DMS53 (cell line): Measurements from ENCODE around the gene AKNA.

Experiments used
- DNase-seq: peaks from one replicate; lab custom pipeline; 2025; lab: John Stamatoyannopoulos, UW

Gene AKNA

DNA sequence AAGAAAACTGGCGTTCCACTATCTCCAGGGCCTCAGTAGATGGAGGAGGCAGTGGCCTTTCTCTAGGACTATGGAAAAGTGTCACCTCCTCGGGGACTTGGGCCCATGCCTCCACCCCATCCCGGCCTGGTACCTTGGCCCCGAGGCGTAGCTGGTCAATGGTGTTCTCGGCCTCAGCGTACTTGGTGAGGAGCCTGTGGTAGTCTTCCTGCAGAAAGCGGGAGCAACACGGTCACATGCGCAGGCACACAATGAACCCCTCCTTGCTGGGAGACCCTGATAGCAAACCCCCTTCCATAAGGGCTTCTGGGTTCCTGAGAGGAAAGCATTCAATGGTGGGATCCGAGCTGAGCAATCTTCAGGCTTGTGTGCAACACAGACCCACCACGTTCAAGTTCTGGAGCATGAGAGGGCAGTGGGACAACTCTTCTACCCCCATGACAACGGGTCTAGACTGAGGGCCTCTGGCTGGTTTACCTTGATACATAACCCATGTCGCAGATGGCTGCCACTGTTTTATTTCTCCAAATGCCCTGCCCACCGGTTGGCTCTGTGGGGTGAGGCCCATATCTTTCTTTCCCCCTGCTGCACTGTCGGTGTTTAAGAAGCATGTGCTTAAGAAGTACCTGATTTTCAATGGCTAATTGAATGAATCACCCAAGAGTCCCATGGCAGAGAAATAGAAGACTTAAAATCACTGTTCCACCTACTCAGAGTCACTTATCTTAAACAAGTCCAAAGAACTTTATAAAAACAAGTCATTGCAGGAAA lies 13.6 kb downstream of the AKNA start:
- no peak for DNase-seq

DNA sequence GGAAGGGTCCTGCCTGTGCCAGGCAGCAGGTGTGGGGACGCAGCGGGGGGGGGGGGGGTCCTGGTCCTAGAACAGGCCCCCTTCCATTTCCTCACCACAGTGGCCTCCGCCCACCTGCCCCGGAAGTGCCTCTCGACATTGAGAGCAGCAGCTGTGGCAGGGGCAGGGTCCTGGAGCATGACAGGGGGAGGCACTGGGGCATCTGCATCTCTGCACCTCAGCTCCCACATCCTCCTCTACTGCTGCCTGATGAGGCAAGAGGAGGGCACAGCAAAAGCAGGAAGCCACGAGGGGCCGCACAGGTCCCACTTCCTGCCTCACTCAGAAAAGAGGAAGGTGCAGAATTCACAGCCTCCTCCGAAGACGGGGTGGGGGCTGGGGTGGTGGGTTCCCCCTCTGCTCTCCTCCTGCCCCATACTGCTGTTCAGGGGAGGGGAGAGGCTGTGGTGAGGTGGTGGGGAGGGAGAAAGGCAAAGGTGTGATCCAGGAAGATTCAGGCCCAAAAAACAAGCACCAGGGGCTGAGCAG lies 14.8 kb downstream of the AKNA start:
- no peak for DNase-seq

DNA sequence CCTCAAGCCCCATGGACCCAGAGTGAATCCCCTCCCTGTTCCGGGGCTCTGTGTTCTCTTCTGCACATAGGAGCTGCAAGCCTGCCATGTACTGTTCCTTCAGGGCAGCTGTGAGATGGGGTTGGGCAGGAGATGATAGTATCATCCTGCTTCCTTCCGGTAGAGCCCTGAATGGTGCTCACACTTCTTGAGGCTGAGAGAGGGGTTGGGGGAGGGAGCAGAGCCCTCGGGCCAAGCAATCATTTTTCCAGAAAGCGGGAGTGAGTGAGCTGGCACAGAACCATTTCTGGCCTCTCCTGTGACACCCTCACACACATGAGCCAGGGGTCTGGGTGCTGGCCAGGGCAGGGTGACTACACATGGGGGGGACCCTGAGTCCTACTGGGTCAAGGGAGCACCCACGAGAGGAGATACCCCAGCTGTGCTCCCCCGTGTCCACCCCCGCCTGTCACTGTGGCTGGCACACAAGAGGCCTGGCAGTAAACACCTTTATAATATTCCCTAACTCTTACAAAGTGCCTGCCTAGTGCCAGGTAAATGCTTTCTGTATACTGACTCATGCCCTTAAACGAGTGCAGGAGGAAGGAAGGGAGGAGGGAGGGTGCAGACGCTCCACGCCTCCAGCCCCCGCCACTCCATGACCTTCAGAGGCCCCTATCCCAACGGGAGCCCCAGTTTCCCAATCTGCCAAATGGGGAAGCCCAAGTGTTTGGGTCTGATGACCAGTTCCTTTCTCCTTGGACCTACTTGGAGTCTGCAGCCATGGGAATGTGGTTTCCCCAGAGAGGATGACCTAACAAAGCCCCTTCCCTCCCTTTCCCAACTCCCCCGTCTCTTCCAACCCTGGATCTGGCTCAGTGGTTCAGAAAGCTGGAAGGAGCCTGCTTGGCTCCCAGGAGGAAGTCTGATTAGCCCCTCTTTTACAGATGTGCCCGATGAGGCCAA lies 15.5 kb downstream of the AKNA start:
- no peak for DNase-seq

DNA sequence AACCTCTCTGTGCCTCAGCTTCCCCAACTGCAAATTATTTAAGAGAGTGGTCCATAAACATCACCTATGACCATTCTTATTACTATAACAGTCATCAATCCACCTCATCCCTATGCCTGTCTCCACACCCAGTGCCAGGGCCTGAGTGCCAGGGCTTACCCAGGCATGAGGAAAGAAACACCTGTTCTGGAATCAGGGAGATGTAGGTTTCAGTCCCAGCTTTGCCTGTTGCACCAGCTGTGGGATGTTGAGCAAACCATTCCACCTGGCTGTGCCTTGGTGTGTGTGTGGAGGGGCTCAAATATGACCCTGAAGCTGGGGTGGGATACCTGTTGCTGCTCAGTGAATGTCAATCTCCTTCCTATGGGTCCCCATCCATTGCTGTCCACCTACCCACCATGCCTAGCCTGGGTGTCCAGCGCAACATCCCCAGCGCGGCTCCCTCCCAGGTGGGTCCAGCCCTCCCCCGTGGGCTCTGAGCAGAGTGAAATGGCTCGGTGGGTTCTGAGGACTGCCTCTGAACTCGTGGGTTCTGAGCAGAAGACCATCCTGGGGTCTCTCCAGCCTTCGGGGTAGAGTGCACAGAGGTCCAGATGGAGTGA lies 16.3 kb downstream of the AKNA start:
- DNase-seq = no peak

DNA sequence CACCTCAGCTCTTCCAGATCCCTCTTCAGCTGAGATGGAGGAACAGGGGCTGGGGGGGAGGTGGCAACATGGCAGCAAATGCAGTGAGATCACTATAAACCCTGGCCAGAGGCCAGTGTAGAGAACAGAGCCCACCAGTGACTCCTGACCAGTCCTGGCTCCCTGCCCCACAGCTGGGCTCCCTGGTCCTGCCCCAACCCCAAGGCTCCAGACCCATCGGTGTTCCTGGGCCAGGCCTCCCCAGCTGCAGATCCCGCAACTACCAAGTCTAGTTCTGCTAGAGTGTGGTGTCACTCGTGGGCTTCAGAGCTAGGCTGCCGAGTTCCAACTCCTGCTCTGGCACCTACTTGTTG lies 16.8 kb downstream of the AKNA start:
- no peak for DNase-seq

DNA sequence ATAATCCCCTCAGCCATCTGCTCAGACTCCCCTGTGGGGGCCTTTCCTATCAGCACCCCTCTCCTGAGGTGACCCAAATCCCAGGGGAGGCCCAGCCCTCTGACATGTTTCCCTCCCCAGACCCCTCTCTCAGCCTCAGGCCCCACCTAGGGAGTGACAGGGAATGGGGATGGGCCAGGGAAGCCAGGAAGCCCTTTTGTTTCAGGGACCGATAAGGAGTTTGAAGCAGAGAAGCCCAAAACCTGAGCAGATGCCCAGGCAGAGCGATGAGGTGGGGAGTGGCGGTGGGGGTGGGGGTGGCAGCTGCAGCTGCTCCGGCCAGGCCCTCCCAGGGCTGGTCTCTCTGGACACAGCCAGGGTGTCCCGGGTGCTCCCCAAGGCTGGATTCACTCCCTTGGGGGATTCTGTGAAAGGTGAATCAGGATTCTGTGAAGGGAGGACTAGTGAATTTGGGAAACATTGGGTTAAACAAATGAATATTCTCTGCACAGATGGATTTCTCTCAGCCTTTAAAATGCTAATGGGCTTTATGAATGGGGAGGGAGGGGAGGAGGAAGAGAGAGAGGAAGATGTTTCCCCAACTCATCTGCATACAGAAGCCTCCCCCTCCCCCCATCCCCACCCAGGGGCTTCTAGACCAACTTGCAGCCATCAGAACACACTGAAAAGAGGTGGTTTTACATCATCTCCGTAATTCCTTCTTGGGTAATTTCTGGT lies 17.4 kb downstream of the AKNA start:
- DNase-seq = no peak

DNA sequence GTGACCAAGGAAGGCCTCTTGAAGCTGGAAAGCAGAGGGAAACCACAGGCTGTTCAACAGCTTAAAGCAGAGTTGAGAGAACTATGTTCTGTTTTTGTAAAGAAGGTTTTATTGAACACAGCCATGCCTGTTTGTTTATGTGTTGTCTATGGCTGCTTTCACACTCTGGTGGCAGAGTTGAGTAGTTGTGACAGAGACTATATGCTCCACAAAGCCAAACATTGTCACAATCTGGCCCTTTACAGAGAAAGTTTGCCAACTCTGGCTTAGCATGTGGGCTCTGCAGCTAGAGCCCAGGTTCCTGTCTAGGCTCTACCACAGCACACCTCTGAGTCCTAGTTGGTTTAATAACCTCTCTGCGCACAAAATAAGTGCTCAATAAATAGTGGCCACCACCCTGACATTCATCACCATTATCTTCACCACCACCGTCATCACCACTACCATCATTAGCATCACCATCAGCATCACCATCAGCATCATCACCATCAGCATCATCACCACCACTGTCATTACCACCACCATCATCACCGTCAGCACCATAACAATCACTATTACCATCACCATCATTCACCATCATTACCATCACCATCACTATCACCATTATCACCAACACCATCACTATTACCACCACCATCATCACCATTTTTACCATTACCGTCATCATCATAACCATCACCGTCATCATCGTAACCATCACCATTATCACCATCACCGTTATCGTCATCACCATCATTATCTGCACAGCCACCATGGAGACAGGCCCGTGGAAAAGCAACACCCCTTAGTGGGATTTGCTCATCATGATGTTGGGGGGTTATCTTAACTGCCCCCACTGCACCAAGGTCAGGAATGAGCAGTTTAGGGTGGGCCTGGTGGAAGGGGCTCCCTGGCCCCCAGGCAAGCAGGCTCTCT lies 18.3 kb downstream of the AKNA start:
- no peak for DNase-seq

DNA sequence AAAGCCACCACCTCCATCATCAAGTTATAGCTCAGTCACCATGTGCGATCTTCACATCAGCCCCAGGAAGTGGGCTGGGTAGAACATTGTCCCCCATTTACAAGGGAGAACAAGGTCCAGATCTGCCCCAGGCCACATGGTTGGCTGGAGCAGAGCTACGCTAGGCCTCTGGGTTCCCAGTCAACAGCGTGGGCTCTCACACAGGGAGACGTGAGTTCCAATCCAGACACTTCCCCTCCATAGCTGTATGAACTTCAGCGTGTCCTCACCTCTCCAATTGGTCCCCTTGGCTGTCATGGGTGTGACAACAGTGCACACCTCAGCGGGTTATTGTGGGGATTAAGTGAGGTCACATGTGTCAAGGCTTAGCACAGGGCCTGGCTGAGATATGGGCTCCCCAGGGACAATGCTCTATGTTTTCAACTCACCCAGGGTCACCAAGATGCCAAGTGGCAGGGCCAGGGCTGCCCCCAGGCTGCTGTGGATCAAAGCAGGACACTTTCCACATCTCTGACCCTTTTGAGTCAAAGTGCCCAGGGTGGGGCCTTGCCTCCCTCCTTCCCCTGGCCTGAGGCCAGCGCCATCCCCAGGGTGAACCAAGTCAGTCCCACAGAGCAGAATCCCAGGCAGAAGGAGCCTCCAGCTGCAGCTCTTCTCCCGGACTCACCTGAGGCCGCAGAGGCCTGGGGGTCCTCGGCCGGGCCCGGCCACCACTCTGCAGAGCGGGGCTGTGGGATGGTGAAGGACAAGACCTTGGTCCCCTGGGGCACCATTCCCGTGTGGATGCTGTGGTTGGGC lies 19.8 kb downstream of the AKNA start:
- no peak for DNase-seq

DNA sequence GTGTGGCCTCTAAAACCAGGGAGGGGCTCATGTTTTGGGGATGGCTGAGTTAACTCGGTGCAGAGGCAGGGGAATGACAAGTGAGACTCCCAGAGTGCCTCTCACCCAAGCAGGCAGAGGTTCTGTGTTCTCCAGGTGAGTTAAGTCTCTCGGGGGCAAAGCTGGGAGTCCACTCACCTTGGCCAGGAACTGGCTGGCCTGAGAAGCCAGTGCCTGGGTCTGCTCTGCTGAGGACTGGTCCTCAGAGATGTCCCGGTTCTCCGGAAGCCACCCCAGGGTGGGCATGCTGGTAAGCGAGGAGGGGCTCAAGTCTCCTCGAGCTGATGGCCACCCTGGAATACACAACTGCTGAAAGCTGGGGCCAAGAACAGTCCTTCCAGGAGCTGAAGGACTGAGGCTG lies 20.4 kb downstream of the AKNA start:
- no peak for DNase-seq

DNA sequence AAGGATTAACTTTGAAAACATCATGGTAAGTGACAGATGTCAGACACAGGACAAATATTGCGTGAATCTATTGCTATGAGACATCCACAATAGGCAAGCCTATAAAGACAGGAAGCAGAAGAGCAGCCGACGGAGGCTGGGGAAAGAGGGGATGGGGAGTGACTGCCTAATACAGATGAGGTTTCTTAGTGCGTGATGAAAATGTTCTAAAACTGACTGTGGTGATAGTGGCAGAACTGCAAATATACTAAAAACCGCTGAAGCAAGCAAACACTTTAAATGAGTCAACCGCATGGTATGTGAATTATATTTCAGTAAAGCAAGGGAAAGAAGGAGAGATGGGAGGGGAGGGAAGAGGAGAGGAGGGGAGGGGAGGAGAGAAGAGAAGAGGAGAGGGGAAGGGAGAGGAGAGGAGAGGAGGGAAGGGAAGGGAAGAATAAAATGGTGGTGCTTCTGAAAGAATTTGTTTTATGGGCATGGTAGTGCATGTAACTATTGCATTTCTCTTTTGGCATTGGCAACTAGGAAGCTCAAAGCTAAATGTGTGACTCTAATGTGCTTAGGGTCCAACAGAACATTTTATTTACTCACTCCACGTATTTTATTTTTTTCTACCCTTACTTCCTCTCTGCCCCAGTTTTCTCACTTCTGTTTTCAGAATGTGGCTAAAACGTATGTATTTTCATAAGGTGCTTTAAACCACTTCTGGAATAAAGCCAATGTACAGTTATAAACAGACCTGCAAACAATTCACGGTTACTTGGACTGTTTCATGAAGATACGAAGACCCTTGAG lies 21.3 kb downstream of the AKNA start:
- DNase-seq = peak; percentile 19

DNA sequence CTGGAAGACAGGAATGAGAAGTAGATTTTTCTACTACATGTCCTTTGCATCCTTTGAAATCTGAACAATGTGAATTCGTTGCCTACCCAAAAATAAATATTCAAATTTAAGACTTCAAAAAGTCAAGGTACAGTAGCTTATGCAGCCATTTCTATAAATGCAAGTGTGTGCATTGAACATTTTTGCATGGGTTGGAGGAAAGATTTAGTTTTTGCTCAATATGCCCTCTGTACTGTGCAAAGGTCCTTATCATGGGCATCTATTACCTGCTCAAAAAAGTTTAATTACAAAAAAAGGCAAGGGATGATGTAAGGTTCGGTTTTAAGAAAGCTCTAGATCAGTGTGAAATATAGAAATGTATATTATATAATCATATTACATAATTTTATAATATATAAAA lies 22.6 kb downstream of the AKNA start:
- no peak for DNase-seq

DNA sequence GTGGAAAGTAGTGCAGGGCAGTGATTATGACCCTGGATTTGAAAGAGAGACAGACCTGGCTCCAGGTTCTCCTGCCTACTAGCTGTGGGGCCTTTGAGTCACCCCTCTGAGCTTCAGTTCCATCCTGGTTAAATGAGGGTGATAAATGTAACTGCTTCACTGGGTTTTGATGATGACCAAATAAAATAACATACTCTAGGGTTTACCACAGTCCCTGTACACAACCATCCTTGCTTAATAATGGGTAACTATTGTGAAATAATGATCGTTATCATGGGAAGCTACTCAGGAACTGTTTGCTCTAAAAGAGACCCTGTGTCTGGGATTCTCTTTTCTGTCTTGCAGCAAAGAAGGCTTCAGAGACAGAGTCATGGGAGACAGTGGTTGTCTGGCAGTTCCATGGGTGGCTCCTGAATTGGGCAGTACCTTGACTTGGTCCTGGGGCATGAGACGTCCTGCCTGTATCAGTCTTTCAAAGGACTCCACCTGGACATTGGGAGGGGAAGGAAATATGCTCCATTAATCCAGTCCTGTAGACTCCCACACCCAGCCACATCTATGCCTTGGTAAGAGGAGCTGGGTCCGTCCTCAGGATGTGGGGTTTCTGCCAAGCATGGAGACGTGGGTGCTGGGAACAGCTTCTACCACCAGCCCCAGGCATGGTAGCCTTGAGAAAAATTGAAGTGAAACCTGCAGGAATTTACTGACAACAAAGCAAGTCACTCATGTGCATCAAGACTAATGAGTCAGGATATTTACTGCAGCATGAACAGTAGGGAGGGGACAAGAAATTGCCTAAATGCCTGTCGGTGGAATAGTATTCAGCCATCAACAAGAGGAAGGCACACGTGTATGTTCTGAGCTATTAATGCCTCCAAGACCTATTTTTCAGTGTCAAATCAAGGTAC lies 23.4 kb downstream of the AKNA start:
- no peak for DNase-seq

DNA sequence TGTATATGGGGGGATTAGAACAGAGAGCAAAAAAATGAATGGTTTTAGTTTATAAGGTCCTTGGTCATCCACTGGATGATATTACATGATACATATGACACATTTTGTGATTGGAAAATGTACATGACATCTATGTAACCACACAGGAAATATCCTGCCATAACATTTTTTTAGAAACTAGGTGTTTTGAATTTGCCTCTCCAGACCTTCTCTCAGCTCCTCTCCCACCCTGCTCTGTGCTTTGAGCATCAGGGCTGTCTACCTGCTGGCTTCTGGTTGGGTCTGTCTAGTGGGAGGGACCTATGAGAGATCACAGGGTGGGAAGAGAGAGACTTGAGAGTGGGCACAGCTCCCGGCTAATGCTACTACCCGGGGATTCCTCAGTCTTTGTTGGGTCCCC lies 24.4 kb downstream of the AKNA start:
- no peak for DNase-seq

DNA sequence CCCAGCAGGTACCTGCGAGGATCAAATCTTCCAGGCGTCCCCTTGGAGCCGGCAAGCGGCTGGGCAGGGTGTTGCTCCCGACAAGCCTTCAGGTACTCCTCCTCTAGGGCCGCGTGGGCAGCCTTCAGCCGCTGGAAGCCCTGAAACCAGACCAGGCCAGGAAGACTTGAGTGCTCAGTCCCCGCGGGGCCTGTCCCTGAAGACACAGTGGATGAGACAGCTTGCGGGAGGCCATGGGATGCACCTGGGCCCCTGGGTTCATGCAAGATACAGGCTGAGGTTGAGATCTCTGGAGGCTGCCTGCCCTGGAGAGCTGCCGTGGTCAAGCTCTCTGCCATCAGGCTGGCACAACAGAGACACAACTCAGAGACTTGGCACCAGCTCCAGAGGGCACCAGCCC lies 25.4 kb downstream of the AKNA start:
- DNase-seq = no peak

DNA sequence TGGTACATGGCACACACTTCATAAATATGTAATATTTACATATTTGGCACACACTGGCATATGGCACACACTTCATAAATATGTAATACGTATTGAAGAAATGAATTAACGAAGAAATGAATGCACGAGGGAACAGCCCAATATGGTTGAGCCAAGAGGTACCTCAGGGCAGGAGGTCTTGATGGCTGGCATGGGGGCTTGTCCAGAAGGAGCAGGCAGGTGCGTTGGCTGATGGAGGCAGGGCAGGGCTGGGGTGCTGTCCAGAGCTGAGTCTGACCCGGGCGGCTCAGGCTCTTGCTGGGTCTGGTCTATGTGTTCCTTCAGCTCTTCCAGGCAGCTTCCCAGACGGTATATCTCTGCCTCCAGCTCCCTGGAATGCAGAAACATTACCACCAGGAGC lies 26.2 kb downstream of the AKNA start:
- no peak for DNase-seq

DNA sequence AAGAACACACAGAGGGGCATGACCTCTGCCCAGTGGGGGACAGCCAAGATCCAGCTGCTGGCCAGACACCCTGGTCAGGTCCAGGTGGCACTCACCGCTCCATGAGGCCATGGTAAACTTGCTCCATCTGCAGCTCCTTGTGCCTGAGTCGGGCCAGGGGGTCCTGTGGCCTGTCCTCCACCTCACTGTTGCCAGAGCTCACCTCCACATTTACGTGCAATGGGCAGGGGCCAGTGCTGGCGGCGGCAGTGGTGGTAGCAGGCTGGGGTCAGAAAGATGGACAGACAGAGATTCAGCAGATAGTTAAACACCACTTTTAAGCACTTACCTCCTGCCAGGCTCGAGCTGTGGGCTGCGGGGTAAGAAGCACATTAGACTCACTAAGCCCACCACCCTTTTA lies 28.0 kb downstream of the AKNA start:
- DNase-seq = no peak

DNA sequence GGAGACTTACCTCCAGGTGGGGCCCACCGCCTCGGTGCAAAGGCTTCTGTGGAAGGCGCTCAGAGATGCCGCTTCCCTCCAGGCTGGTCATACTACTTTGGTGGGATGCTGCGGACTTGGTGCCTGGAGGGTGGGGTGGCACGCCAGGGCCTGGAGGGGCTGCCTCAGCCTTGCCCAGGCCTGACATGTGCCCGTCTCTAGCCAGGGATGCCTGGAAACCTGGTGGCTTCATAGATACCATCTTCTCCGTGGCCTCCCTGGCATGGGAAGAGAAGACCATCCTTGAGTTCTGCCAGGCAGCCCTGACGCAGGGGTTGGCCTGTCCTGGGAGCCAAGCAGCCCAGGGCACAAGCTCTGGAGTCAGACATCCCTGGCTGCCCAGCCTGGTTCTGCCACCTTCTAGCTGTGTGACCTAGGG lies 29.9 kb downstream of the AKNA start:
- DNase-seq = no peak

DNA sequence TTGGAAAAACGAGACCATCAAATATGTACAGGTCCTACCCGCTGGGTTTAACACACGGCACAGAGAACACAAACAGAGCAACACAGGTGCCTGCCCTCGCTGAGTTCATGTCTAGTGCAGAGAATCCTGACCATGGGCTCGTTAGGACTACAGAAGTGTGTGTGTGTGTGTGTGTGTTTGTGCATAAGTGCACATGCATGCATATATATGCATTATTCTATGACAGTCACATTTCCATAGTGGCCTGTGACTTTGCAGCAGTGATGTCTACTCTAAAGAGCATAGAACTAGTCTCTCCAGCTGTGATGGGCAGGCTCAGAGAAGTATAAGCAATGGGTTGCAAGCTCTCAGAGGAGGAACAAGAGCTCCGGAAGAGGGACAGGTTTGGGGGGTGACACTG lies 30.4 kb downstream of the AKNA start:
- no peak for DNase-seq
